ENCODE data around the gene ZBTB12. TPM values are rescaled to one million over a fixed set of nuclear protein-coding genes. Genes with fewer than 3 reads are reported as not detected.

ZBTB12 gene
- total and polyA plus RNA-seq, 9 of the 15 experiments (the other 6 are each of a cell fraction or from before 2014, with no cell fraction given), result 0.03 to 12.4 (median 5.8) TPM; not detected in 1

DNA sequence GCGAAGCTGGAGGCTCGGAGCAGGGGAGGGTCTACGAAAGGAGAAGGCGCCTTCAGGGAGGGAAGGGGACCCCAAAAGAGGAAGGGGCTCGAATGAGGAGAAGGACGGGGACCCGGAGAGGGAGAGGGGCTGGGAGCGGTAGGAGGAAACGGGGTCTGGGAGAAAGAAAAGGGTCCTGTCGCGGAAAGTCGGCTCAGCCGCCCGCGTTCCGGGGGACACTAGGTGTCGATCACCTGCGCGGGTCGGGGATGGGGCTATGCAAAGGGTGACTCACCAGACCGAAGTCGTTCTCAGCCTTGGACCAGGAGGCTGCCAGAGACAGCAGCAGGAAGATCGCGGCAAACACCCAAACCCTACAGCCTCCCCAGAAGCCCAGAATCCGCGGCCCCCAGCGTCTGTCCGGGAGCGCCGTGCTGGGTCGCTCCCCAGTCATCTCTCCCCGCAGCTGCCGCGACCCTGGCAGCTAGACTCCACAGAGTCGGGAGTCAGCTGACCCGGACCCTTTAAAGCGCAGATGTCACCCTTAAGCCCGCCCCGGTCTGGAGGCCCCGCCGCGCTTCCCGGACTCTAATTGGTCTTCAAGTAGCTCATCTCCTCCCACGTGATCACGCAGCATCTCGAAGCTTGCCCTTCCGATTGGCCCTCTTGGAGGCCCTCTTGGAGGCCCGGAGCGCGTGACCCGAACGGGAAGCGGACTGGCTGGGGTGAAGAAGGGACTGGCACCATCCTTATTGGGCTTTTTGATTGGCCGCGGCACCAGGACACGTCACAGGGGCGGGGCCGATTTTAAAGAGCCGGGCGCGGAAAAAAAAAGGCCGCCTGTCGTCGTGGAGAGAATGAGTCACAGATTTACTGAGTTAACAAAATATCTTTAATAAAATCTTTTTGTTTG lies 39.3 kb downstream of the ZBTB12 start, which contains the start of gene NEU1 (continued):
- TF ChIP-seq TCFL5 (CRISPR knock-in tag; conservative IDR thresholded peaks at IDR 0.05) (0 out of 2 replicates have a peak, but pooled peaks have one; percentile 2), PCBP1 (IDR thresholded peaks at IDR 0.05; ENCODE audit: low read depth, low read length, poor library complexity, severe bottlenecking) (peak; percentile 85), ZNF316 (IDR thresholded peaks at IDR 0.05) (peak; percentile 79), KLF6 (CRISPR knock-in tag; IDR thresholded peaks at IDR 0.05; ENCODE audit: borderline replicate concordance) (peak; percentile 70; the same call in 1 of the 2 replicates), ZNF699 (CRISPR knock-in tag; IDR thresholded peaks at IDR 0.05; ENCODE audit: insufficient replicate concordance) (no peak), PML (IDR thresholded peaks at IDR 0.05; ENCODE audit: low read length) (no peak), CHD4 (IDR thresholded peaks at IDR 0.05; ENCODE audit: insufficient read depth, insufficient replicate concordance, low read depth, low read length, poor library complexity, severe bottlenecking) (no peak), HEY1 (CRISPR knock-in tag; IDR thresholded peaks at IDR 0.05; ENCODE audit: borderline replicate concordance) (0 out of 2 replicates have a peak, but pooled peaks have one; percentile 82), E2F6 (IDR thresholded peaks at IDR 0.05; ENCODE audit: borderline replicate concordance in 1 of 2, extremely low read depth in 1 of 2, insufficient read depth in 1 of 2, insufficient read length in 1 of 2, low read depth in 1 of 2, low read length in 1 of 2, poor library complexity in 1 of 2, severe bottlenecking in 1 of 2) (peak; percentile 87 to 89), ZNF140 (CRISPR knock-in tag; IDR thresholded peaks at IDR 0.05) (no peak), TBP (optimal IDR thresholded peaks at IDR 0.05; ENCODE audit: low read depth, low read length) (peak; percentile 96), NCOA2 (IDR thresholded peaks at IDR 0.05; ENCODE audit: partially characterized antibody in 2 of 2) (no peak), IFI16 (CRISPR knock-in tag; IDR thresholded peaks at IDR 0.05) (no peak), FOXK2 (conservative IDR thresholded peaks at IDR 0.05 in 1 of 2, IDR thresholded peaks at IDR 0.05 in 1 of 2; ENCODE audit: low read depth in 2 of 2) (peak; percentile 66 to 90; a peak in 3 of 4 replicates), CBX1 (IDR thresholded peaks at IDR 0.05; ENCODE audit: low read depth) (no peak; the same call in 1 of the 2 replicates)
- TF ChIP-seq, protein P1, sequence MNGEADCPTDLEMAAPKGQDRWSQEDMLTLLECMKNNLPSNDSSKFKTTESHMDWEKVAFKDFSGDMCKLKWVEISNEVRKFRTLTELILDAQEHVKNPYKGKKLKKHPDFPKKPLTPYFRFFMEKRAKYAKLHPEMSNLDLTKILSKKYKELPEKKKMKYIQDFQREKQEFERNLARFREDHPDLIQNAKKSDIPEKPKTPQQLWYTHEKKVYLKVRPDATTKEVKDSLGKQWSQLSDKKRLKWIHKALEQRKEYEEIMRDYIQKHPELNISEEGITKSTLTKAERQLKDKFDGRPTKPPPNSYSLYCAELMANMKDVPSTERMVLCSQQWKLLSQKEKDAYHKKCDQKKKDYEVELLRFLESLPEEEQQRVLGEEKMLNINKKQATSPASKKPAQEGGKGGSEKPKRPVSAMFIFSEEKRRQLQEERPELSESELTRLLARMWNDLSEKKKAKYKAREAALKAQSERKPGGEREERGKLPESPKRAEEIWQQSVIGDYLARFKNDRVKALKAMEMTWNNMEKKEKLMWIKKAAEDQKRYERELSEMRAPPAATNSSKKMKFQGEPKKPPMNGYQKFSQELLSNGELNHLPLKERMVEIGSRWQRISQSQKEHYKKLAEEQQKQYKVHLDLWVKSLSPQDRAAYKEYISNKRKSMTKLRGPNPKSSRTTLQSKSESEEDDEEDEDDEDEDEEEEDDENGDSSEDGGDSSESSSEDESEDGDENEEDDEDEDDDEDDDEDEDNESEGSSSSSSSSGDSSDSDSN (IDR thresholded peaks at IDR 0.05; ENCODE audit: borderline replicate concordance in 1 of 2, low read depth in 2 of 2, low read length in 2 of 2), result peak in 1 of 2 experiments; percentile 11; a peak in 1 of 4 replicates
- TF ChIP-seq, protein P2, sequence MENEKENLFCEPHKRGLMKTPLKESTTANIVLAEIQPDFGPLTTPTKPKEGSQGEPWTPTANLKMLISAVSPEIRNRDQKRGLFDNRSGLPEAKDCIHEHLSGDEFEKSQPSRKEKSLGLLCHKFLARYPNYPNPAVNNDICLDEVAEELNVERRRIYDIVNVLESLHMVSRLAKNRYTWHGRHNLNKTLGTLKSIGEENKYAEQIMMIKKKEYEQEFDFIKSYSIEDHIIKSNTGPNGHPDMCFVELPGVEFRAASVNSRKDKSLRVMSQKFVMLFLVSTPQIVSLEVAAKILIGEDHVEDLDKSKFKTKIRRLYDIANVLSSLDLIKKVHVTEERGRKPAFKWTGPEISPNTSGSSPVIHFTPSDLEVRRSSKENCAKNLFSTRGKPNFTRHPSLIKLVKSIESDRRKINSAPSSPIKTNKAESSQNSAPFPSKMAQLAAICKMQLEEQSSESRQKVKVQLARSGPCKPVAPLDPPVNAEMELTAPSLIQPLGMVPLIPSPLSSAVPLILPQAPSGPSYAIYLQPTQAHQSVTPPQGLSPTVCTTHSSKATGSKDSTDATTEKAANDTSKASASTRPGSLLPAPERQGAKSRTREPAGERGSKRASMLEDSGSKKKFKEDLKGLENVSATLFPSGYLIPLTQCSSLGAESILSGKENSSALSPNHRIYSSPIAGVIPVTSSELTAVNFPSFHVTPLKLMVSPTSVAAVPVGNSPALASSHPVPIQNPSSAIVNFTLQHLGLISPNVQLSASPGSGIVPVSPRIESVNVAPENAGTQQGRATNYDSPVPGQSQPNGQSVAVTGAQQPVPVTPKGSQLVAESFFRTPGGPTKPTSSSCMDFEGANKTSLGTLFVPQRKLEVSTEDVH (IDR thresholded peaks at IDR 0.05; ENCODE audit: low read depth, partially characterized antibody), result peak; percentile 80
